ENCODE data around the gene METTL17. TPM values are rescaled to one million over a fixed set of nuclear protein-coding genes. Genes with fewer than 3 reads are reported as not detected.

Gene METTL17
- total and polyA plus RNA-seq, 2 of the 13 experiments (the other 11 are each of a cell fraction or from before 2014, with no cell fraction given), result 122 to 199 TPM

GRCh38 chr14:21038441-21039422 lies 49.0 kb downstream of the METTL17 start (continued):
- 0 out of 2 replicates have a peak, but pooled peaks have one; percentile 49 for TF ChIP-seq HBP1 (CRISPR knock-in tag; IDR thresholded peaks at IDR 0.05; ENCODE audit: low read depth)
- 0 out of 2 replicates have a peak, but pooled peaks have one; percentile 54 for TF ChIP-seq NCOA1 (CRISPR knock-in tag; IDR thresholded peaks at IDR 0.05)
- 0 out of 2 replicates have a peak, but pooled peaks have one; percentile 45 for TF ChIP-seq MIXL1 (CRISPR knock-in tag; IDR thresholded peaks at IDR 0.05)
- peak; percentile 63; the same call in 1 of the 2 replicates for TF ChIP-seq POLR2G (IDR thresholded peaks at IDR 0.05; ENCODE audit: low read depth, low read length)
- TF ChIP-seq ZNF274 (CRISPR knock-in tag; IDR thresholded peaks at IDR 0.05), result 0 out of 2 replicates have a peak, but pooled peaks have one; percentile 50
- TF ChIP-seq ZNF142 (CRISPR knock-in tag; IDR thresholded peaks at IDR 0.05), result no peak
- TF ChIP-seq SMAD3 (CRISPR knock-in tag; IDR thresholded peaks at IDR 0.05), result no peak
- TF ChIP-seq ZNF572 (CRISPR knock-in tag; IDR thresholded peaks at IDR 0.05), result 0 out of 2 replicates have a peak, but pooled peaks have one; percentile 58
- 0 out of 2 replicates have a peak, but pooled peaks have one; percentile 8 for TF ChIP-seq CEBPG (CRISPR knock-in tag; IDR thresholded peaks at IDR 0.05)
- TF ChIP-seq HNF1B (CRISPR knock-in tag; IDR thresholded peaks at IDR 0.05), result peak; percentile 80
- TF ChIP-seq ZNF788 (CRISPR knock-in tag; IDR thresholded peaks at IDR 0.05; ENCODE audit: borderline replicate concordance), result peak; percentile 32; the same call in 1 of the 2 replicates
- no peak for TF ChIP-seq ZBTB44 (CRISPR knock-in tag; IDR thresholded peaks at IDR 0.05)
- TF ChIP-seq MLLT10 (CRISPR knock-in tag; IDR thresholded peaks at IDR 0.05), result no peak
- peak; percentile 61; the same call in 1 of the 2 replicates for TF ChIP-seq ZNF501 (CRISPR knock-in tag; IDR thresholded peaks at IDR 0.05)
- TF ChIP-seq GATA4 (IDR thresholded peaks at IDR 0.05; ENCODE audit: borderline replicate concordance, low read depth), result no peak
- TF ChIP-seq ZNF777 (CRISPR knock-in tag; IDR thresholded peaks at IDR 0.05), result no peak
- TF ChIP-seq TFAP4 (IDR thresholded peaks at IDR 0.05; ENCODE audit: borderline replicate concordance, low read depth), result peak; percentile 94

All from HepG2 (cell line).